HepG2 (cell line): ENCODE data around the gene MAP2K2. TPM values are rescaled to one million over a fixed set of nuclear protein-coding genes. Genes with fewer than 3 reads are reported as not detected.
A peak's percentile ranks its signal among the peaks of the same experiment; 100 is the strongest.

ENCODE experiments used
- ETS1 ChIP-seq: sonication (generic); formaldehyde crosslinking; IDR thresholded peaks from 2 replicates; pipeline ENCODE4 v1.4.0; 2020; ENCODE audit warnings: missing genetic modification reagents
- MAZ ChIP-seq, 2 experiments: sonication (generic) in 1 of 2; formaldehyde crosslinking in 1 of 2; IDR thresholded peaks; 2 replicates each; pipeline versions ENCODE4 v1.5.0 to v1.6.1; 2012 to 2020; ENCODE audit warnings: low read depth in 2 of 2, mild to moderate bottlenecking in 2 of 2, borderline replicate concordance in 1 of 2, improper control_type of control experiment in 1 of 2, low read length in 1 of 2, missing genetic modification reagents in 1 of 2, moderate library complexity in 1 of 2
- RXRB ChIP-seq: IDR thresholded peaks from 2 replicates; pipeline ENCODE4 v1.6.1; 2016; ENCODE audit warnings: borderline replicate concordance, missing genetic modification reagents, missing compliant biosample characterization
- SALL1 ChIP-seq: sonication (generic); formaldehyde crosslinking; IDR thresholded peaks from 2 replicates; pipeline ENCODE4 v1.8.0; 2022; ENCODE audit warnings: mild to moderate bottlenecking, missing genetic modification reagents
- SAP130 ChIP-seq: IDR thresholded peaks from 2 replicates; pipeline ENCODE4 v1.6.1; 2016; ENCODE audit warnings: low read depth
- SMC3 ChIP-seq: IDR thresholded peaks from 2 replicates; pipeline ENCODE4 v1.6.1; 2011; ENCODE audit warnings: low read length, improper control_type of control experiment
- STAG1 ChIP-seq: sonication (generic); formaldehyde crosslinking; IDR thresholded peaks from 2 replicates; pipeline ENCODE4 v1.4.0; 2020; ENCODE audit warnings: missing genetic modification reagents
- XRCC5 ChIP-seq: fragments of 200-400 bp; formaldehyde crosslinking; optimal IDR thresholded peaks from 2 replicates; pipeline ENCODE3; 2017; ENCODE audit warnings: mild to moderate bottlenecking, low read length
- ZBTB7B ChIP-seq: sonication (generic); formaldehyde crosslinking; IDR thresholded peaks from 2 replicates; pipeline ENCODE4 v1.4.0; 2020; ENCODE audit warnings: missing genetic modification reagents
- ZNF33B ChIP-seq: sonication (generic); formaldehyde crosslinking; IDR thresholded peaks from 2 replicates; pipeline ENCODE4 v1.5.1; 2020; ENCODE audit warnings: mild to moderate bottlenecking, missing genetic modification reagents
- ZNF614 ChIP-seq: IDR thresholded peaks from 2 replicates; pipeline ENCODE4 v1.6.1; 2018; ENCODE audit warnings: missing biosample characterization, missing genetic modification reagents, inconsistent platforms, borderline replicate concordance
- ZNF660 ChIP-seq: sonication (generic); formaldehyde crosslinking; IDR thresholded peaks from 2 replicates; pipeline ENCODE4 v1.5.1; 2020; ENCODE audit warnings: mild to moderate bottlenecking, low read depth, missing genetic modification reagents, borderline replicate concordance
- polyA plus RNA-seq, 8 experiments: library from polyadenylated mRNA; depleted of rRNA in 3 of 8; stranded (reverse) in 7 of 8; unstranded in 1 of 8; fragments of >200 nt; fragmentation: Illumina TruSeq in 4 of 8; extraction: Trizol in 4 of 8; gene quantifications; 2 replicates each; pipeline versions ENCODE4 v1.2.1 to v1.2.3, GENCODE V29; 2011 to 2016; ENCODE audit warnings: low read depth in 4 of 8, missing spikeins in 1 of 8, mixed read lengths in 1 of 8; ENCODE audit not compliant: insufficient read depth in 1 of 8
- total RNA-seq, 5 experiments: library from RNA; depleted of rRNA; stranded (reverse); fragments of >200 nt; fragmentation: Illumina TruSeq; extraction: Trizol; gene quantifications; 2 replicates each; pipeline ENCODE4 v1.2.3, GENCODE V29; 2016; ENCODE audit warnings: low read depth in 1 of 5
- TF ChIP-seq, protein P1 (sequence below): sonication (generic); formaldehyde crosslinking; IDR thresholded peaks from 2 replicates; pipeline ENCODE4 v1.5.0; 2020; ENCODE audit warnings: mild to moderate bottlenecking, missing genetic modification reagents, moderate library complexity
- TF ChIP-seq, protein P2 (sequence below): sonication (generic); formaldehyde crosslinking; IDR thresholded peaks from 2 replicates; pipeline ENCODE4 v1.4.0; 2020; ENCODE audit warnings: missing genetic modification reagents, mild to moderate bottlenecking, borderline replicate concordance
- TF ChIP-seq, protein P3 (sequence below): sonication (generic); formaldehyde crosslinking; IDR thresholded peaks from 2 replicates; pipeline ENCODE4 v1.4.0; 2020; ENCODE audit warnings: missing genetic modification reagents, borderline replicate concordance
- TF ChIP-seq, protein P4 (sequence below): IDR thresholded peaks from 2 replicates; pipeline ENCODE4 v1.6.1; 2016; ENCODE audit warnings: missing genetic modification reagents, missing compliant biosample characterization
- TF ChIP-seq, protein P5 (sequence below): sonication (generic); formaldehyde crosslinking; IDR thresholded peaks from 2 replicates; pipeline ENCODE4 v1.4.0; 2020; ENCODE audit warnings: mild to moderate bottlenecking, missing genetic modification reagents

Gene MAP2K2
- total and polyA plus RNA-seq, 2 of the 13 experiments (the other 11 are each of a cell fraction or from before 2014, with no cell fraction given) = 70.3 to 80.9 TPM

- TF ChIP-seq, protein P1, sequence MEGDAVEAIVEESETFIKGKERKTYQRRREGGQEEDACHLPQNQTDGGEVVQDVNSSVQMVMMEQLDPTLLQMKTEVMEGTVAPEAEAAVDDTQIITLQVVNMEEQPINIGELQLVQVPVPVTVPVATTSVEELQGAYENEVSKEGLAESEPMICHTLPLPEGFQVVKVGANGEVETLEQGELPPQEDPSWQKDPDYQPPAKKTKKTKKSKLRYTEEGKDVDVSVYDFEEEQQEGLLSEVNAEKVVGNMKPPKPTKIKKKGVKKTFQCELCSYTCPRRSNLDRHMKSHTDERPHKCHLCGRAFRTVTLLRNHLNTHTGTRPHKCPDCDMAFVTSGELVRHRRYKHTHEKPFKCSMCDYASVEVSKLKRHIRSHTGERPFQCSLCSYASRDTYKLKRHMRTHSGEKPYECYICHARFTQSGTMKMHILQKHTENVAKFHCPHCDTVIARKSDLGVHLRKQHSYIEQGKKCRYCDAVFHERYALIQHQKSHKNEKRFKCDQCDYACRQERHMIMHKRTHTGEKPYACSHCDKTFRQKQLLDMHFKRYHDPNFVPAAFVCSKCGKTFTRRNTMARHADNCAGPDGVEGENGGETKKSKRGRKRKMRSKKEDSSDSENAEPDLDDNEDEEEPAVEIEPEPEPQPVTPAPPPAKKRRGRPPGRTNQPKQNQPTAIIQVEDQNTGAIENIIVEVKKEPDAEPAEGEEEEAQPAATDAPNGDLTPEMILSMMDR (CRISPR knock-in tag) = peak; percentile 80
- TF ChIP-seq SMC3 = peak; percentile 62
- TF ChIP-seq, protein P2, sequence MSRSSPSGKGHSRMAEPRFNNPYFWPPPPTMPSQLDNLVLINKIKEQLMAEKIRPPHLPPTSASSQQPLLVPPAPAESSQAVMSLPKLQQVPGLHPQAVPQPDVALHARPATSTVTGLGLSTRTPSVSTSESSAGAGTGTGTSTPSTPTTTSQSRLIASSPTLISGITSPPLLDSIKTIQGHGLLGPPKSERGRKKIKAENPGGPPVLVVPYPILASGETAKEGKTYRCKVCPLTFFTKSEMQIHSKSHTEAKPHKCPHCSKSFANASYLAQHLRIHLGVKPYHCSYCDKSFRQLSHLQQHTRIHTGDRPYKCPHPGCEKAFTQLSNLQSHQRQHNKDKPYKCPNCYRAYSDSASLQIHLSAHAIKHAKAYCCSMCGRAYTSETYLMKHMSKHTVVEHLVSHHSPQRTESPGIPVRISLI (CRISPR knock-in tag) = 0 out of 2 replicates have a peak, but pooled peaks have one; percentile 23
- TF ChIP-seq SAP130 = 0 out of 2 replicates have a peak, but pooled peaks have one; percentile 15
- no peak for TF ChIP-seq MAZ (IDR thresholded peaks at IDR 0.05; ENCODE audit: borderline replicate concordance, low read depth, low read length)
- 0 out of 2 replicates have a peak, but pooled peaks have one; percentile 14 for TF ChIP-seq MAZ (CRISPR knock-in tag; IDR thresholded peaks at IDR 0.05; ENCODE audit: low read depth)
- peak; percentile 57 for TF ChIP-seq STAG1 (CRISPR knock-in tag)
- TF ChIP-seq, protein P3, sequence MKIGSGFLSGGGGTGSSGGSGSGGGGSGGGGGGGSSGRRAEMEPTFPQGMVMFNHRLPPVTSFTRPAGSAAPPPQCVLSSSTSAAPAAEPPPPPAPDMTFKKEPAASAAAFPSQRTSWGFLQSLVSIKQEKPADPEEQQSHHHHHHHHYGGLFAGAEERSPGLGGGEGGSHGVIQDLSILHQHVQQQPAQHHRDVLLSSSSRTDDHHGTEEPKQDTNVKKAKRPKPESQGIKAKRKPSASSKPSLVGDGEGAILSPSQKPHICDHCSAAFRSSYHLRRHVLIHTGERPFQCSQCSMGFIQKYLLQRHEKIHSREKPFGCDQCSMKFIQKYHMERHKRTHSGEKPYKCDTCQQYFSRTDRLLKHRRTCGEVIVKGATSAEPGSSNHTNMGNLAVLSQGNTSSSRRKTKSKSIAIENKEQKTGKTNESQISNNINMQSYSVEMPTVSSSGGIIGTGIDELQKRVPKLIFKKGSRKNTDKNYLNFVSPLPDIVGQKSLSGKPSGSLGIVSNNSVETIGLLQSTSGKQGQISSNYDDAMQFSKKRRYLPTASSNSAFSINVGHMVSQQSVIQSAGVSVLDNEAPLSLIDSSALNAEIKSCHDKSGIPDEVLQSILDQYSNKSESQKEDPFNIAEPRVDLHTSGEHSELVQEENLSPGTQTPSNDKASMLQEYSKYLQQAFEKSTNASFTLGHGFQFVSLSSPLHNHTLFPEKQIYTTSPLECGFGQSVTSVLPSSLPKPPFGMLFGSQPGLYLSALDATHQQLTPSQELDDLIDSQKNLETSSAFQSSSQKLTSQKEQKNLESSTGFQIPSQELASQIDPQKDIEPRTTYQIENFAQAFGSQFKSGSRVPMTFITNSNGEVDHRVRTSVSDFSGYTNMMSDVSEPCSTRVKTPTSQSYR (CRISPR knock-in tag) = peak; percentile 73
- no peak for TF ChIP-seq ZNF660 (CRISPR knock-in tag)
- 0 out of 2 replicates have a peak, but pooled peaks have one; percentile 9 for TF ChIP-seq ZNF614 (CRISPR knock-in tag)
- TF ChIP-seq ZBTB7B (CRISPR knock-in tag) = 0 out of 2 replicates have a peak, but pooled peaks have one; percentile 51
- peak; percentile 28; the same call in 1 of the 2 replicates for TF ChIP-seq SALL1
- TF ChIP-seq, protein P4, sequence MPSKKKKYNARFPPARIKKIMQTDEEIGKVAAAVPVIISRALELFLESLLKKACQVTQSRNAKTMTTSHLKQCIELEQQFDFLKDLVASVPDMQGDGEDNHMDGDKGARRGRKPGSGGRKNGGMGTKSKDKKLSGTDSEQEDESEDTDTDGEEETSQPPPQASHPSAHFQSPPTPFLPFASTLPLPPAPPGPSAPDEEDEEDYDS (CRISPR knock-in tag) = no peak
- 0 out of 2 replicates have a peak, but pooled peaks have one; percentile 15 for TF ChIP-seq ZNF33B (CRISPR knock-in tag)
- TF ChIP-seq, protein P5, sequence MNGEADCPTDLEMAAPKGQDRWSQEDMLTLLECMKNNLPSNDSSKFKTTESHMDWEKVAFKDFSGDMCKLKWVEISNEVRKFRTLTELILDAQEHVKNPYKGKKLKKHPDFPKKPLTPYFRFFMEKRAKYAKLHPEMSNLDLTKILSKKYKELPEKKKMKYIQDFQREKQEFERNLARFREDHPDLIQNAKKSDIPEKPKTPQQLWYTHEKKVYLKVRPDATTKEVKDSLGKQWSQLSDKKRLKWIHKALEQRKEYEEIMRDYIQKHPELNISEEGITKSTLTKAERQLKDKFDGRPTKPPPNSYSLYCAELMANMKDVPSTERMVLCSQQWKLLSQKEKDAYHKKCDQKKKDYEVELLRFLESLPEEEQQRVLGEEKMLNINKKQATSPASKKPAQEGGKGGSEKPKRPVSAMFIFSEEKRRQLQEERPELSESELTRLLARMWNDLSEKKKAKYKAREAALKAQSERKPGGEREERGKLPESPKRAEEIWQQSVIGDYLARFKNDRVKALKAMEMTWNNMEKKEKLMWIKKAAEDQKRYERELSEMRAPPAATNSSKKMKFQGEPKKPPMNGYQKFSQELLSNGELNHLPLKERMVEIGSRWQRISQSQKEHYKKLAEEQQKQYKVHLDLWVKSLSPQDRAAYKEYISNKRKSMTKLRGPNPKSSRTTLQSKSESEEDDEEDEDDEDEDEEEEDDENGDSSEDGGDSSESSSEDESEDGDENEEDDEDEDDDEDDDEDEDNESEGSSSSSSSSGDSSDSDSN = peak; percentile 27; the same call in 1 of the 2 replicates
- TF ChIP-seq XRCC5 = peak; percentile 25
- TF ChIP-seq RXRB = peak; percentile 35; the same call in 1 of the 2 replicates
- no peak for TF ChIP-seq ETS1
These were observed 16.4 kb upstream of the MAP2K2 start (continued) for GRCh38 chr19:4140237-4140711.
